Measurements from ENCODE around the gene PLCL2. TPM values are rescaled to one million over a fixed set of nuclear protein-coding genes. Genes with fewer than 3 reads are reported as not detected.

Gene PLCL2
- total RNA-seq, 1 experiment from 2014 or later, result 0.92 TPM

DNA sequence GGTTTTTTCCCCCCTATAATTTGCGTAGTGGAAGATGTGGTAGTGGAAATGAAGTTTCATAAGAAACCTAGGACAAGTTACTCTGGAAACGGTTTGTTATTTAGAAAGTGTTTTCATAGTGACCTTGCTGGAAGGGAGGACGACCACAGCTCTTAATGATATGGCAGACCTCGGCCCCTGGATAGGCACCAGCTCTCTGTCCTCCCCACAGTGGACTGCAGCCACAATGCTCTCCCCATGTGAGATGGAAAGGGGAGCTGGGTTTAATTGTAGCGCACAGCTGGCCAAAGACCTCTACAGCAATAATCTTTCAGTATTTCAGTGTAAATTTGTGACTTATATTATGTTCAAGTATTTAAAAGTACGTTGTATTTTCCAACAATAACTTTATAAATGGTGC is 151.2 kb downstream of the PLCL2 start:
- Histone ChIP-seq H3K9me3 (ENCODE audit: low read depth, low read length, poor library complexity, severe bottlenecking) (no peaks in the 10 kb centered on the region), H3K4me3 (ENCODE audit: low read depth, low read length, poor library complexity, severe bottlenecking) (no peak overlapping the region), H3K27ac (ENCODE audit: low read depth, low read length, poor library complexity, severe bottlenecking) (no peak overlapping the region), H3K4me1 (ENCODE audit: insufficient read depth, low read length, poor library complexity, severe bottlenecking) (no peaks in the 10 kb centered on the region), H3K27me3 (replicated peaks; ENCODE audit: insufficient read depth, low read depth, low read length, poor library complexity) (peaks cover 6% of the 10 kb centered on the region), H3K36me3 (ENCODE audit: insufficient read depth, low read length, poor library complexity, severe bottlenecking) (no peaks in the 10 kb centered on the region)
- ChIA-PET POLR2A (ENCODE audit: low non-redundant PET) (no interaction called here), CTCF (interaction anchor here (0.5 kb wide), 1 partner anchor 152 kb away, joined by 3 read pairs; no protein-coding TSS in a partner anchor)
- BruUV-seq (replicated peaks), result no TSS peak
- no peak for TF ChIP-seq EZH2 (IDR thresholded peaks at IDR 0.05; ENCODE audit: borderline replicate concordance, low read depth, low read length, poor library complexity, severe bottlenecking)
- TF ChIP-seq, protein P1, sequence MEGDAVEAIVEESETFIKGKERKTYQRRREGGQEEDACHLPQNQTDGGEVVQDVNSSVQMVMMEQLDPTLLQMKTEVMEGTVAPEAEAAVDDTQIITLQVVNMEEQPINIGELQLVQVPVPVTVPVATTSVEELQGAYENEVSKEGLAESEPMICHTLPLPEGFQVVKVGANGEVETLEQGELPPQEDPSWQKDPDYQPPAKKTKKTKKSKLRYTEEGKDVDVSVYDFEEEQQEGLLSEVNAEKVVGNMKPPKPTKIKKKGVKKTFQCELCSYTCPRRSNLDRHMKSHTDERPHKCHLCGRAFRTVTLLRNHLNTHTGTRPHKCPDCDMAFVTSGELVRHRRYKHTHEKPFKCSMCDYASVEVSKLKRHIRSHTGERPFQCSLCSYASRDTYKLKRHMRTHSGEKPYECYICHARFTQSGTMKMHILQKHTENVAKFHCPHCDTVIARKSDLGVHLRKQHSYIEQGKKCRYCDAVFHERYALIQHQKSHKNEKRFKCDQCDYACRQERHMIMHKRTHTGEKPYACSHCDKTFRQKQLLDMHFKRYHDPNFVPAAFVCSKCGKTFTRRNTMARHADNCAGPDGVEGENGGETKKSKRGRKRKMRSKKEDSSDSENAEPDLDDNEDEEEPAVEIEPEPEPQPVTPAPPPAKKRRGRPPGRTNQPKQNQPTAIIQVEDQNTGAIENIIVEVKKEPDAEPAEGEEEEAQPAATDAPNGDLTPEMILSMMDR (conservative IDR thresholded peaks at IDR 0.05; ENCODE audit: low read depth, low read length), result no peak
- intact Hi-C loops (cut with micrococcal nuclease; ENCODE audit: unreplicated experiment), result loop anchor here (10.0 kb wide), 1 partner anchor 199 kb away; no protein-coding TSS in a partner anchor
- DNase-seq (ENCODE audit: low spot score), result no peak

DNA sequence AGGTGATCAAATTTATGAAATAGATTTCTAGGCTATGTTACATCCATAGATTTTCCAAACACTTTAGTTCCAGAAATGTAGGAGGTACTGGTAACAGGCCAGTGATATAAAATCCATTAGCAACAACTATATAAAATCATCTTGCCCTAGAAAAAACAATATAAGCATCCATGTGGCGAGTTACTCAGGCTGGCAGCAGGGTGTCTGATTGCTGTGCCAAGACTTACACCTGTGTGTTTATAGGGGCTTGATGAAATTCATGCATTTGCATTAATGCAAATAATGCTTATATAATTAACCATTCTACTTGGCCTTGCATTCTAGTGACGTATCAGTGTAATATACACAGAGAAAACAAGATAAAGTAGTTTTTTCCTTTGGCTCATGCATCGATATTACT is 153.4 kb downstream of the PLCL2 start:
- intact Hi-C loops (cut with micrococcal nuclease; ENCODE audit: unreplicated experiment), result loop anchor here (10.0 kb wide), 1 partner anchor 197 kb away; no protein-coding TSS in a partner anchor
- no peak overlapping the region for H3K4me3 ChIP-seq (ENCODE audit: low read depth, low read length, poor library complexity, severe bottlenecking)
- CTCF ChIA-PET, result no interaction called here
- H3K27me3 ChIP-seq (replicated peaks; ENCODE audit: insufficient read depth, low read depth, low read length, poor library complexity), result peaks cover 6% of the 10 kb centered on the region
- POLR2A ChIA-PET (ENCODE audit: low non-redundant PET), result no interaction called here
- TF ChIP-seq EZH2 (IDR thresholded peaks at IDR 0.05; ENCODE audit: borderline replicate concordance, low read depth, low read length, poor library complexity, severe bottlenecking), result no peak
- TF ChIP-seq, protein P1 (conservative IDR thresholded peaks at IDR 0.05; ENCODE audit: low read depth, low read length), result no peak
- no TSS peak for BruUV-seq (replicated peaks)
- DNase-seq (ENCODE audit: low spot score), result no peak
- H3K36me3 ChIP-seq (ENCODE audit: insufficient read depth, low read length, poor library complexity, severe bottlenecking), result no peaks in the 10 kb centered on the region
- no peaks in the 10 kb centered on the region for H3K4me1 ChIP-seq (ENCODE audit: insufficient read depth, low read length, poor library complexity, severe bottlenecking)
- no peak overlapping the region for H3K27ac ChIP-seq (ENCODE audit: low read depth, low read length, poor library complexity, severe bottlenecking)
- no peaks in the 10 kb centered on the region for H3K9me3 ChIP-seq (ENCODE audit: low read depth, low read length, poor library complexity, severe bottlenecking)

DNA sequence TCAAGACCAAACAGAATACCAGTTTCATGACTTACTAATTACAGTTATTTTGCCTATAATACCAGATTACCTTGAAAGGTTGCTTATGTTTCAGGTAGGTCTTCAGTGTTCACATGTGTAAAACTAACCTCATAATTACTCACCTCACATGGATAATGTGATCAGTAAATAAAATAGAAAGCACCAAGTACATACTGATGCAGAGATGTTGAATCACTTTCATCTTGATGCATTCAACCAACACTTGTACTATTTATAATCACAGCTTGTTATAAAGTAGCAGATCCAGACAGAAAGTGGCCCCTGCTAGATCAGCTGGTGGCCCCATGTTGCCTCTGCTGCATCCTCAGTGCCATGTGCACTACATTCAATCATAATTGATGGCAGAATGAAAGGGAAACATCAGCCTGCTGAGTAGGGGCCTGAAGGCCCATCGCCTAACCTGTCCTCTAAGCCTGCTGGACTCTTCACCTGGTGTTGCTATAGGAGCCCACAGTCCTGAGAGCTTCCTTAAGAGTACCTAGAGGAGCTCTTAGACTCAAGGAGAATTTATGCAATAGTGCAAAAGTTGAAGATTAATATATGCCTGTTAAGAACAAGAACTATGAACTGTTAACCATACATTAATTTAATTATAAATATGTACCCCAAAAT is 154.3 kb downstream of the PLCL2 start:
- no peak overlapping the region for H3K27ac ChIP-seq (ENCODE audit: low read depth, low read length, poor library complexity, severe bottlenecking)

More for the DNA sequence above, 154.3 kb downstream of the PLCL2 start:
- H3K4me1 ChIP-seq (ENCODE audit: insufficient read depth, low read length, poor library complexity, severe bottlenecking), result no peaks in the 10 kb centered on the region
- no peak for TF ChIP-seq EZH2 (IDR thresholded peaks at IDR 0.05; ENCODE audit: borderline replicate concordance, low read depth, low read length, poor library complexity, severe bottlenecking)
- ChIA-PET CTCF (no interaction called here), POLR2A (ENCODE audit: low non-redundant PET) (no interaction called here)
- H3K27me3 ChIP-seq (replicated peaks; ENCODE audit: insufficient read depth, low read depth, low read length, poor library complexity), result peaks cover 11% of the 10 kb centered on the region
- no peak overlapping the region for H3K4me3 ChIP-seq (ENCODE audit: low read depth, low read length, poor library complexity, severe bottlenecking)
- H3K9me3 ChIP-seq (ENCODE audit: low read depth, low read length, poor library complexity, severe bottlenecking), result no peaks in the 10 kb centered on the region
- intact Hi-C loops (cut with micrococcal nuclease; ENCODE audit: unreplicated experiment), result loop anchor here (10.0 kb wide), 1 partner anchor 196 kb away; no protein-coding TSS in a partner anchor
- no TSS peak for BruUV-seq (replicated peaks)
- H3K36me3 ChIP-seq (ENCODE audit: insufficient read depth, low read length, poor library complexity, severe bottlenecking), result no peaks in the 10 kb centered on the region
- no peak for DNase-seq (ENCODE audit: low spot score)
